Keratinocyte (primary cell): ENCODE results near the gene ZC3H12D. TPM values are rescaled to one million over a fixed set of nuclear protein-coding genes. Genes with fewer than 3 reads are reported as not detected.

Source experiments
- DNase-seq: peaks from one replicate; pipeline ENCODE4 v3.0.0-alpha.2; 2011; ENCODE audit warnings: low read depth, missing footprints, low spot score
- FAIRE-seq: peaks from 2 replicates; lab custom pipeline; 2011; peaks lifted over from hg19 to GRCh38; lab: Jason Lieb, UNC
- H2AFZ ChIP-seq: 2 replicates; pipeline ENCODE4 v1.6.0; 2012; ENCODE audit warnings: low read length, control low read depth, inconsistent platforms; ENCODE audit not compliant: control insufficient read depth
- H3K27ac ChIP-seq: 2 replicates; pipeline ENCODE4 v1.5.1; 2011; ENCODE audit warnings: low read length; ENCODE audit not compliant: control insufficient read depth, insufficient read depth
- H3K27me3 ChIP-seq: 3 replicates; pipeline ENCODE4 v1.6.0; 2011; ENCODE audit warnings: low read length; ENCODE audit not compliant: control insufficient read depth, insufficient read depth; ENCODE audit errors: extremely low read depth
- H3K36me3 ChIP-seq, 2 experiments: 2 replicates in 1 of 2; 3 replicates in 1 of 2; pipeline ENCODE4 v1.5.1; 2011; ENCODE audit warnings: low read length in 2 of 2, mild to moderate bottlenecking in 1 of 2; ENCODE audit not compliant: control insufficient read depth in 2 of 2, insufficient read depth in 2 of 2; ENCODE audit errors: extremely low read depth in 1 of 2
- H3K4me1 ChIP-seq: 3 replicates; pipeline ENCODE4 v1.5.1; 2011; ENCODE audit warnings: low read length; ENCODE audit not compliant: control insufficient read depth, insufficient read depth; ENCODE audit errors: extremely low read depth
- H3K4me2 ChIP-seq: 3 replicates; pipeline ENCODE4 v1.6.0; 2011; ENCODE audit warnings: low read depth, low read length; ENCODE audit not compliant: control insufficient read depth, insufficient read depth; ENCODE audit errors: extremely low read depth
- H3K4me3 ChIP-seq, 3 experiments: fragments of 200-600 bp in 1 of 3; sonication (generic) in 1 of 3; 2 replicates in 2 of 3; 3 replicates in 1 of 3; pipeline ENCODE4 v1.5.1; 2011 to 2016; ENCODE audit warnings: low read length in 3 of 3, mild to moderate bottlenecking in 3 of 3, control low read depth in 2 of 3, inconsistent platforms in 1 of 3, low read depth in 1 of 3, mixed read lengths in 1 of 3, mixed run types in 1 of 3, moderate library complexity in 1 of 3; ENCODE audit not compliant: control insufficient read depth in 2 of 3, insufficient read depth in 2 of 3; ENCODE audit errors: extremely low read depth in 1 of 3
- H3K79me2 ChIP-seq: 2 replicates; pipeline ENCODE4 v1.6.0; 2012; ENCODE audit warnings: low read length; ENCODE audit not compliant: control insufficient read depth, insufficient read depth
- H3K9ac ChIP-seq: 3 replicates; pipeline ENCODE4 v1.6.0; 2011; ENCODE audit warnings: low read length; ENCODE audit not compliant: control insufficient read depth, insufficient read depth; ENCODE audit errors: extremely low read depth
- H3K9me1 ChIP-seq: 3 replicates; pipeline ENCODE4 v1.6.0; 2011; ENCODE audit warnings: low read length; ENCODE audit not compliant: control insufficient read depth, insufficient read depth; ENCODE audit errors: extremely low read depth
- H3K9me3 ChIP-seq: 2 replicates; pipeline ENCODE4 v1.5.1; 2012; ENCODE audit warnings: low read depth, low read length; ENCODE audit not compliant: control insufficient read depth
- H4K20me1 ChIP-seq: 3 replicates; pipeline ENCODE4 v1.6.0; 2011; ENCODE audit warnings: low read length; ENCODE audit not compliant: control insufficient read depth, insufficient read depth; ENCODE audit errors: extremely low read depth
- CTCF ChIP-seq, 3 experiments: IDR thresholded peaks in 1 of 3; conservative IDR thresholded peaks in 1 of 3; optimal IDR thresholded peaks in 1 of 3; 2 replicates in 2 of 3; 3 replicates in 1 of 3; pipeline versions ENCODE3 to v1.5.1; 2011; ENCODE audit warnings: low read length in 3 of 3, mild to moderate bottlenecking in 3 of 3, moderate library complexity in 2 of 3, control low read depth in 1 of 3, inconsistent platforms in 1 of 3; ENCODE audit not compliant: insufficient read depth in 2 of 3; ENCODE audit errors: extremely low read depth in 1 of 3
- EZH2 ChIP-seq: IDR thresholded peaks from one replicate; pipeline ENCODE4 v1.6.1; 2012; ENCODE audit warnings: inconsistent platforms, mild to moderate bottlenecking, low read length, moderate library complexity
- dilution Hi-C: fragments of 300-500 bp; cut with MboI; formaldehyde crosslinking; loops from one replicate; pipeline ENCODE4 v1.7.0; 2020; ENCODE audit warnings: low sequenced_read_pairs; ENCODE audit not compliant: extremely low pct_ligation_motif_present
- polyA plus RNA-seq, 5 experiments: library from polyadenylated mRNA; depleted of rRNA in 3 of 5; stranded (reverse) in 3 of 5; stranded (forward) in 1 of 5; unstranded in 1 of 5; fragments of >200 nt; gene quantifications; 1 replicate in 1 of 5; 2 replicates in 3 of 5; 3 replicates in 1 of 5; pipeline versions ENCODE4 v1.2.1 to v1.2.3, GENCODE V29; 2011 to 2012; ENCODE audit warnings: missing spikeins in 2 of 5, low read depth in 1 of 5, low replicate concordance in 1 of 5

The ZC3H12D gene
- polyA plus RNA-seq, 1 donor (not counting 4 experiments of a cell fraction or from before 2014, with no cell fraction given), result 0.04 TPM

- no peak for TF ChIP-seq CTCF (optimal IDR thresholded peaks at IDR 0.05 in 1 of 3, IDR thresholded peaks at IDR 0.05 in 1 of 3, conservative IDR thresholded peaks at IDR 0.05 in 1 of 3; ENCODE audit: extremely low read depth in 1 of 3, insufficient read depth in 2 of 3, low read length in 3 of 3)
- no peak for TF ChIP-seq EZH2
- DNase-seq (no peak), FAIRE-seq (no peak)
- peaks cover 3 to 5% of the 10 kb centered on the region in 2 experiments for H3K36me3 ChIP-seq
- H3K79me2 ChIP-seq, result no peaks in the 10 kb centered on the region
- H4K20me1 ChIP-seq, result no peaks in the 10 kb centered on the region
- dilution Hi-C loops, result loop anchor here (25.0 kb wide), 1 partner anchor 327 kb away; no protein-coding TSS in a partner anchor
- H3K9me3 ChIP-seq, result no peaks in the 10 kb centered on the region
- no peak overlapping the region for H3K27ac ChIP-seq
- H2AFZ ChIP-seq, result no peak overlapping the region
- no peak overlapping the region for H3K4me3 ChIP-seq
- H3K9me1 ChIP-seq, result no peaks in the 10 kb centered on the region
- H3K27me3 ChIP-seq, result no peaks in the 10 kb centered on the region
- no peak overlapping the region for H3K4me2 ChIP-seq
- H3K9ac ChIP-seq, result no peak overlapping the region
- H3K4me1 ChIP-seq, result no peaks in the 10 kb centered on the region
Observed at GRCh38 chr6:149414009-149414408, 70.8 kb downstream of the ZC3H12D start.

GRCh38 chr6:149410557-149410956 is 74.3 kb downstream of the ZC3H12D start:
- Histone ChIP-seq H3K4me2 (no peak overlapping the region), H3K9me3 (no peaks in the 10 kb centered on the region), H3K9ac (no peak overlapping the region), H3K4me1 (peaks cover 6% of the 10 kb centered on the region), H2AFZ (no peak overlapping the region), H3K27ac (no peak overlapping the region), H3K79me2 (no peaks in the 10 kb centered on the region), H3K27me3 (no peaks in the 10 kb centered on the region), H4K20me1 (no peaks in the 10 kb centered on the region), H3K4me3 (no peak overlapping the region), H3K9me1 (no peaks in the 10 kb centered on the region), H3K36me3 (peaks cover 4 to 5% of the 10 kb centered on the region in 2 experiments)
- TF ChIP-seq EZH2, result no peak
- TF ChIP-seq CTCF (optimal IDR thresholded peaks at IDR 0.05 in 1 of 3, IDR thresholded peaks at IDR 0.05 in 1 of 3, conservative IDR thresholded peaks at IDR 0.05 in 1 of 3; ENCODE audit: extremely low read depth in 1 of 3, insufficient read depth in 2 of 3, low read length in 3 of 3), result no peak
- dilution Hi-C loops, result loop anchor here (25.0 kb wide), 1 partner anchor 323 kb away; no protein-coding TSS in a partner anchor
- DNase-seq (no peak), FAIRE-seq (no peak)
